PC-9 (cell line): ENCODE results near the gene APBB3. TPM values are rescaled to one million over a fixed set of nuclear protein-coding genes. Genes with fewer than 3 reads are reported as not detected.

Experiments
- BruUV-seq: library from RNA; stranded (reverse); fragments of 400-500 nt; replicated peaks from 2 replicates; lab custom pipeline; 2021; lab: Mats Ljungman, UMichigan
- CTCF ChIA-PET: fragments of 300-600 bp; sonication (Branson Sonifier 250); formaldehyde crosslinking; loops from one replicate; lab custom pipeline; 2022; ENCODE audit warnings: antibody characterized with exemption; lab: Charles Lee
- POLR2A ChIA-PET: fragments of 300-600 bp; sonication (Branson Sonifier 250); formaldehyde crosslinking; loops from one replicate; lab custom pipeline; 2022; ENCODE audit warnings: antibody characterized with exemption; ENCODE audit not compliant: unreplicated experiment; lab: Charles Lee
- DNase-seq, 2 experiments: peaks; one replicate each; pipeline versions ENCODE4 v3.0.0 to v3.0.0-alpha.2; 2015 to 2022; ENCODE audit warnings: mixed read lengths in 1 of 2
- H2AFZ ChIP-seq: fragments of 200-600 bp; sonication (generic); 2 replicates; pipeline ENCODE4 v1.8.1; 2017; ENCODE audit warnings: antibody characterized with exemption
- H3F3A ChIP-seq: fragments of 200-600 bp; sonication (generic); 2 replicates; pipeline ENCODE4 v1.8.1; 2017; ENCODE audit warnings: antibody characterized with exemption, mild to moderate bottlenecking, low read depth; ENCODE audit not compliant: insufficient read depth
- H3K27ac ChIP-seq: fragments of 200-600 bp; sonication (generic); 2 replicates; pipeline ENCODE4 v1.6.1; 2016; ENCODE audit warnings: mixed run types
- H3K27me3 ChIP-seq: fragments of 200-600 bp; sonication (generic); 2 replicates; pipeline ENCODE4 v1.6.1; 2016; ENCODE audit warnings: low read depth, mixed run types; ENCODE audit not compliant: insufficient read depth
- H3K36me3 ChIP-seq: fragments of 200-600 bp; sonication (generic); 2 replicates; pipeline ENCODE4 v1.6.1; 2016; ENCODE audit warnings: low read depth, mixed run types
- H3K4me1 ChIP-seq: fragments of 200-600 bp; sonication (generic); replicated peaks from 2 replicates; pipeline ENCODE4 v1.6.1; 2016; ENCODE audit warnings: mixed run types; ENCODE audit not compliant: insufficient read depth
- H3K4me2 ChIP-seq: fragments of 200-600 bp; sonication (generic); 2 replicates; pipeline ENCODE4 v1.6.1; 2017; ENCODE audit warnings: mixed run types
- H3K4me3 ChIP-seq: fragments of 200-600 bp; sonication (generic); 2 replicates; pipeline ENCODE4 v1.6.1; 2016; ENCODE audit warnings: mixed run types
- H3K79me2 ChIP-seq: fragments of 200-600 bp; sonication (generic); 2 replicates; pipeline ENCODE4 v1.6.1; 2017; ENCODE audit warnings: low read depth, mixed run types
- H3K9me2 ChIP-seq: fragments of 200-600 bp; sonication (generic); 2 replicates; pipeline ENCODE4 v1.8.1; 2017; ENCODE audit warnings: mild to moderate bottlenecking; ENCODE audit not compliant: insufficient read depth
- H3K9me3 ChIP-seq: fragments of 200-600 bp; sonication (generic); 2 replicates; pipeline ENCODE4 v1.8.1; 2016; ENCODE audit warnings: low read depth; ENCODE audit not compliant: insufficient read depth
- H4K20me1 ChIP-seq: fragments of 200-600 bp; sonication (generic); 2 replicates; pipeline ENCODE4 v1.8.1; 2017; ENCODE audit not compliant: insufficient read depth
- EZH2 ChIP-seq: fragments of 200-600 bp; sonication (generic); IDR thresholded peaks from 2 replicates; pipeline ENCODE4 v1.8.0; 2017; ENCODE audit warnings: antibody characterized with exemption, low read depth
- intact Hi-C: fragments of 100-400 bp; cut with micrococcal nuclease; formaldehyde crosslinking; loops from one replicate; pipeline ENCODE4 v1.10.0; 2022; ENCODE audit not compliant: unreplicated experiment
- total RNA-seq: library from RNA; stranded (reverse); gene quantifications from 2 replicates; pipeline ENCODE4 v1.2.3, GENCODE V29; 2021
- TF ChIP-seq, protein P1 (sequence below): fragments of 200-600 bp; sonication (generic); conservative IDR thresholded peaks from 2 replicates; pipeline ENCODE4 v1.6.1; 2017; ENCODE audit warnings: mixed run types, antibody characterized with exemption, mild to moderate bottlenecking, moderate library complexity

Gene APBB3
- total RNA-seq, 1 experiment from 2014 or later, result 26.0 TPM

DNA sequence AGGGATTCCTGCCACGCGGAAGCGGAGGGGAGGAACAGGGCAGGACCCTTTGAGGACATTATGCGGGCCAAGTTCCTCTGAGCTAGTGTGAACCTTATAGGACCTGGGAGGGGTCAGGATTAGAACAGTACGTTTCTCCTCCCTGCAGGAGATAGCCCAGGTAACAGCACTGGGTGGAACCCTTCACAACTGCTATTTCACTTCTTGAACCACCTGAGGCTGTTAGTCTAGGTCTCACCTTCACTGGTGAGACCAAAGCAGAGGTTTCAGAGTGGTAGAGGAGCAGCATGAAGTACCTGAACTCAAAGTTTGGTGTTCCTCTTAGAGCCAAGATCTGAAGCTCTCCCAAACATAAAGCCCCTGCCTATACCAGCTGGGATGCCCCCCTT lies 16.1 kb downstream of the APBB3 start:
- no peak overlapping the region for H3K4me2 ChIP-seq

DNA sequence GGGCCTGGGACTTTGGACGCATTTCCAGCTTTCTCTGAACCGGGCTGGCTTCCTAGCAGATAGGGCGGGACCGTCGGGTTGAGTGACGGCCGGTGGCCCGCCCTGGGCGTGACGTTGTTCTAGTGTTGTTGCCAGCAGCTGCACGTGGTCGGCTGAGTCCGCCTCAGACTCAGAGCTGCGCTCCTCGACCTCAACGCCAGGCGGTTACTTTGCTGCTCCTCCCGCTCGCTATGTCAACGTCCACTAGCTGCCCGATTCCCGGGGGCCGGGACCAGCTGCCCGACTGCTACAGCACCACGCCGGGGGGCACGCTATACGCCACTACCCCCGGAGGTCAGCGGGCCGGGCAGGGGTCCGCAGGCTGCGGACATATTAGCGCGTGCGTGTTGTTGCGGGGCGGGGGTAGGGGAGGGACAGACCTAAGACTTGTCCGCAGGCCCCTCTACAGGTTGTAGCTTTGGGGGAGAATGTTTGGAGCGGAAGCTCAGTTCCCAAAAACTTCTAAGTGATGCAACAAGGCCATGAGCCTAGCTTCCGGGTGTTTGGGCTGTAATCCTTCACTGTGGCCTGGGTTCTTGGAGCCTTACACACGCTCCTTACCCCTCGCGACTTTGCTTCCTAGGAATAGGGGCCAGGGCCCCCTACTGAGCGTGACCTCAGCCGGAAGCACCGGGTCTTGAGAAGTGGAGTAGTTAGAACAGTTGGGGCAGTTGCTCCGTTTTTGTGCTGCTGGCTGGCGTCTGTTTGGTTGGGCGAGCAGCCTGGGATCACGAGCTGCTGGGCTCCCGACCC lies 16.7 kb downstream of the APBB3 start, which contains the start of gene EIF4EBP3:
EIF4EBP3 (plus strand) TSS at position 155 of the 792 bp plus-strand sequence; CDS start at position 231, 76 bp downstream.
- Histone ChIP-seq H3K4me2 (no peak within 1 kb of the TSS), H3K36me3 (peaks cover 7% of the 10 kb centered on the region; the same call in 1 of the 2 replicates), H4K20me1 (peaks cover 4% of the 10 kb centered on the region; the same call in 1 of the 2 replicates), H3K9me2 (no peaks in the 10 kb centered on the region), H3F3A (peaks cover 33% of the 10 kb centered on the region; the same call in 1 of the 2 replicates), H3K79me2 (no peaks in the 10 kb centered on the region), H3K27me3 (no peaks in the 10 kb centered on the region), H2AFZ (no peak within 1 kb of the TSS), H3K27ac (no peak within 1 kb of the TSS), H3K9me3 (no peaks in the 10 kb centered on the region), H3K4me1 (no peaks in the 10 kb centered on the region), H3K4me3 (no peak within 1 kb of the TSS)
- ChIA-PET POLR2A (interaction anchor here (0.6 kb wide), 1 partner anchor 10 kb away, joined by 3 read pairs; the partner anchor contains the start of gene SRA1), CTCF (no interaction called here)
- intact Hi-C loops, result no loop called here
- TF ChIP-seq EZH2, result no peak
- TF ChIP-seq, protein P1, sequence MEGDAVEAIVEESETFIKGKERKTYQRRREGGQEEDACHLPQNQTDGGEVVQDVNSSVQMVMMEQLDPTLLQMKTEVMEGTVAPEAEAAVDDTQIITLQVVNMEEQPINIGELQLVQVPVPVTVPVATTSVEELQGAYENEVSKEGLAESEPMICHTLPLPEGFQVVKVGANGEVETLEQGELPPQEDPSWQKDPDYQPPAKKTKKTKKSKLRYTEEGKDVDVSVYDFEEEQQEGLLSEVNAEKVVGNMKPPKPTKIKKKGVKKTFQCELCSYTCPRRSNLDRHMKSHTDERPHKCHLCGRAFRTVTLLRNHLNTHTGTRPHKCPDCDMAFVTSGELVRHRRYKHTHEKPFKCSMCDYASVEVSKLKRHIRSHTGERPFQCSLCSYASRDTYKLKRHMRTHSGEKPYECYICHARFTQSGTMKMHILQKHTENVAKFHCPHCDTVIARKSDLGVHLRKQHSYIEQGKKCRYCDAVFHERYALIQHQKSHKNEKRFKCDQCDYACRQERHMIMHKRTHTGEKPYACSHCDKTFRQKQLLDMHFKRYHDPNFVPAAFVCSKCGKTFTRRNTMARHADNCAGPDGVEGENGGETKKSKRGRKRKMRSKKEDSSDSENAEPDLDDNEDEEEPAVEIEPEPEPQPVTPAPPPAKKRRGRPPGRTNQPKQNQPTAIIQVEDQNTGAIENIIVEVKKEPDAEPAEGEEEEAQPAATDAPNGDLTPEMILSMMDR, result no peak
- DNase-seq, result no peak
- BruUV-seq, result no TSS peak

More for the DNA sequence above, 16.1 kb downstream of the APBB3 start:
- intact Hi-C loops, result no loop called here
- no TSS peak for BruUV-seq
- Histone ChIP-seq H3K4me3 (no peak overlapping the region), H3K36me3 (peaks cover 7% of the 10 kb centered on the region; the same call in 1 of the 2 replicates), H3K27me3 (no peaks in the 10 kb centered on the region), H3K27ac (no peak overlapping the region), H3K9me3 (no peaks in the 10 kb centered on the region), H3K4me1 (no peaks in the 10 kb centered on the region), H2AFZ (no peak overlapping the region), H3F3A (peaks cover 33% of the 10 kb centered on the region; the same call in 1 of the 2 replicates), H4K20me1 (peaks cover 4% of the 10 kb centered on the region; the same call in 1 of the 2 replicates), H3K79me2 (no peaks in the 10 kb centered on the region), H3K9me2 (no peaks in the 10 kb centered on the region)
- CTCF ChIA-PET, result no interaction called here
- POLR2A ChIA-PET, result interaction anchor here (0.6 kb wide), 1 partner anchor 9 kb away, joined by 3 read pairs; the partner anchor contains the start of gene SRA1
- TF ChIP-seq EZH2, result no peak
- TF ChIP-seq, protein P1, result no peak
- DNase-seq, result no peak

DNA sequence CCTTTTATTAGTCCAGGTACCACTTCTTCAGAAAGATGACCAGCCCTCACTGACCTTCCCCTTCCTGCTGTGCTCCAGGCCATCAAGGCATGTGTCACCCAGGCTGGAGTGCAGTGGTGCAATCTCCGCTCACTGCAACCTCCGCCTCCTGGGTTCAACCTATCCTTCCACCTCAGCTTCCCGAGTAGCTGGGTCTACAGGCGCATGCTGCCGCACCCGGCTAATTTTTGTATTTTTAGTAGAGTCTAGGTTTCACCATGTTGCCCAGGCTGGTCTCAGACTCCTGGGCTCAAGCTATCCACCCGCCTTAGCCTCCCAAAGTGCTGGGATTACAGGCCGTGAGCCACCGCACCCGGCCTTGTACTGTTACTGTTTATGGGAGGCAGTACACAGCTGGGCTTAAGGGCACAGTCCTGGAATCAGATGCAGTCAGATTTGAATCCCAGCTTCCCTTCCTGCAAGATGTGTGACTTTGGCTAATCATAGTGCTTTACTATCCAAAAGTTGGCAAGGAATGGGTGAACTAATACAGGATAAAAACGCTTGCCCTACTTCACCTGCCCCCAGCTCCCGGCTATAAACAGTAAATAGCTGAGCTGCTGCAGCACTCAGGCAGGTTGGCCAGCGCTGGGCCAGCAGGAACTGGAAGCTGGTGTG lies 17.4 kb downstream of the APBB3 start:
- no peaks in the 10 kb centered on the region for H3K79me2 ChIP-seq
- peaks cover 33% of the 10 kb centered on the region; the same call in 1 of the 2 replicates for H3F3A ChIP-seq
- no peak for TF ChIP-seq EZH2
- TF ChIP-seq, protein P1, result no peak
- peaks cover 4% of the 10 kb centered on the region; the same call in 1 of the 2 replicates for H4K20me1 ChIP-seq
- H3K36me3 ChIP-seq, result peaks cover 7% of the 10 kb centered on the region; the same call in 1 of the 2 replicates
- no peak overlapping the region for H3K4me2 ChIP-seq
- BruUV-seq, result no TSS peak
- CTCF ChIA-PET, result no interaction called here
- no peak overlapping the region for H3K4me3 ChIP-seq
- H3K9me2 ChIP-seq, result no peaks in the 10 kb centered on the region
- H2AFZ ChIP-seq, result no peak overlapping the region
- no peaks in the 10 kb centered on the region for H3K9me3 ChIP-seq
- no peak overlapping the region for H3K27ac ChIP-seq
- H3K4me1 ChIP-seq, result no peaks in the 10 kb centered on the region
- no peaks in the 10 kb centered on the region for H3K27me3 ChIP-seq
- POLR2A ChIA-PET, result no interaction called here
- intact Hi-C loops, result no loop called here
- no peak for DNase-seq
